ENCODE results near the gene BTG3.

- TF ChIP-seq POLR2AphosphoS5 (IDR thresholded peaks at IDR 0.05; ENCODE audit: low read depth, low read length): no peak
- no peak for TF ChIP-seq TAF1 (IDR thresholded peaks at IDR 0.05; ENCODE audit: borderline replicate concordance, insufficient read depth, low read length)
- no peak for TF ChIP-seq SIN3A (IDR thresholded peaks at IDR 0.05; ENCODE audit: borderline replicate concordance, insufficient read depth, low read length)
- no peak for TF ChIP-seq REST (IDR thresholded peaks at IDR 0.05; ENCODE audit: insufficient read depth in 1 of 2, low read depth in 2 of 2, low read length in 2 of 2)
- TF ChIP-seq FOXP2 (optimal IDR thresholded peaks at IDR 0.05; ENCODE audit: borderline replicate concordance, extremely low read depth, extremely low read length, insufficient read depth): no peak
Observed at GRCh38 chr21:17598437-17598836, 14.3 kb downstream of the BTG3 start.
